Left forelimb (tissue), 1 donor: ENCODE data around the gene ENTR1.
A peak's percentile ranks its signal among the peaks of the same experiment; 100 is the strongest.
"Not testable (repeated sequence)": the region's sequence is repeated elsewhere in the genome, so short reads cannot be mapped to it uniquely, and the experiment has no call there.

Source experiments
- DNase-seq: peaks from one replicate; pipeline ENCODE4 v3.0.0-alpha.2; 2018; ENCODE audit warnings: low spot score

The ENTR1 gene

GRCh38 chr9:136419092-136419420 lies 8.6 kb upstream of the ENTR1 start:
- no peak for DNase-seq

GRCh38 chr9:136418182-136419091 lies 8.0 kb upstream of the ENTR1 start:
- DNase-seq, result no peak

GRCh38 chr9:136416914-136417313 lies 6.5 kb upstream of the ENTR1 start:
- no peak for DNase-seq

- DNase-seq, result no peak
Observed at GRCh38 chr9:136416427-136416826, 6.0 kb upstream of the ENTR1 start.

- no peak for DNase-seq
Observed at GRCh38 chr9:136412962-136413361, 2.5 kb upstream of the ENTR1 start.

DNA sequence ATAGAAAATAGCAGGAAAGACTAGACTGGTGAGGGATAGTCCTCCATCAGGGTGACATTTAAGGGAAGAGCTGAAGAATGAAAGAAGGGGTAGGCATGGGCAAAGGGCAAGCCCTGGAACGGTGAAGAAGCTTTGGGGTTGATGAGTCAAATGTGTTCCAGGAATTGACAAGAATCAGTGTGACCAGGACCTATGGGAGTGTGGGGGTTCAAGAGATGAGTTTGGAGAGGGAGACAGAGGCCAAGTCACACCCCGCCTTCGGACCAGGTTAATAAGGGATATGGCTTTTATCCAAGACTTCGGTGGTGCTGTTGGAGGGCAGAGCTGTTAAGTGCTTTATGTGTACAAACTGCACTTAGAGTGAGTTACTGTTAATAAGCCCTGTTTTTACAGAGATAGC lies 964 bp upstream of the ENTR1 start:
- DNase-seq, result no peak

- no peak for DNase-seq
Observed at GRCh38 chr9:136409557-136410455, 608 bp downstream of the ENTR1 start.

- DNase-seq, result no peak
Observed at GRCh38 chr9:136407911-136408310, 2.5 kb downstream of the ENTR1 start.

DNA sequence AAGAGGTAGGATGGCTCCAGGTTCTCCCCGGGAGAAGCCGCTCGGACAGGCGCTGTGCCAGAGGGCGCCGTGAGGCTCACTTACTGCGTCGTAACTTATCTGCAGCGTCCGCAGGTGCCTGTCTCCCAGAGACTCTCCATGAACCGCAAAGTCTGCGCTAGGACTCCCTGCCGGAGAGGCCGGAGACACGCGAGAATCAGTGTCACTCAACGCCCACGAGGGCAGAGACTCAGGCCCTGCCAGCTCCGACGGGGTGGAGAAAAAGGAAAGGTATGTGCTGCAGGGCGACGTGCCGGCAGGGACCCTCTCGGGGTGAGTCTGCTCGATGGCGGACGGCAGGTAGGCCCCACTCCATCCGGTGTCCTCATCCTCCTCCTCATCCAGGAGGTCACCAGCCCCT lies 3.4 kb downstream of the ENTR1 start:
- DNase-seq, result not testable (repeated sequence)

DNA sequence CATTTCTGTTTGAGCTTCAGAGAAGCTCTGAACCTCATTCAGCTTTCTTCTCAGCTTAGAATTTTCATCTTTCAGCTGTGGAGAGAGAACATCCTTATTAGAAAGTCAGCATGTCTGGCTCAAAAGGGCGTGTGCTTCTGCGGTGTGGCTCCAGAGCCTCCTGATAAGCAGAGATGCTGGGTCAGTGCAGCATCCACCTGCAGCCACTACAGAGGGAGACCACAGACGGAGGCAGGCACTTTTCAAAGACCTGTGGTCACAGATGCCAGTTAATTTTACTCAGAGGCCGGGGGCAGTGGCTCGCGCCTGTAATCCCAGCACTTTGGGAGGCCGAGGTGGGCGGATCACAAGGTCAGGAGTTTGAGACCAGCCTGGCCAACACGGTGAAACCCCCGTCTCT lies 4.5 kb downstream of the ENTR1 start:
- DNase-seq, result not testable (repeated sequence)

DNA sequence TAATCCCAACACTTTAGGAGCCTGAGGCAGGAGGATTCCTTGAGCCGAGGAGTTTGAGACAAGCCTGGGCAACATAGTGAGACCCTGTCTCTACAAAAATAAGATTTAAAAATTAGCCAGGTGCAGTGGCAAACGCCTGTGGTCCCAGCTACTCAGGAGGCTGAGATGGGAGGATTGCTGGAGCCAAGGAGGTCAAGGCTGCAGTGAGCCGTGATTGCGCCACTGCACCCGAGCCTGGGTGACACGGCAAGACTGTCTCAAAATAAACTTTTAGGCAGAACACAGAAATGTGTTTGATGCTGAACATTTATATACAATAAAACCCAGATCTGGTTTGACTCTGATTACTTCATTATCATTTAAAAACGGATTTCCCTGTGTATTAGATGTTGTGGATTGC lies 4.9 kb downstream of the ENTR1 start:
- no peak for DNase-seq

DNA sequence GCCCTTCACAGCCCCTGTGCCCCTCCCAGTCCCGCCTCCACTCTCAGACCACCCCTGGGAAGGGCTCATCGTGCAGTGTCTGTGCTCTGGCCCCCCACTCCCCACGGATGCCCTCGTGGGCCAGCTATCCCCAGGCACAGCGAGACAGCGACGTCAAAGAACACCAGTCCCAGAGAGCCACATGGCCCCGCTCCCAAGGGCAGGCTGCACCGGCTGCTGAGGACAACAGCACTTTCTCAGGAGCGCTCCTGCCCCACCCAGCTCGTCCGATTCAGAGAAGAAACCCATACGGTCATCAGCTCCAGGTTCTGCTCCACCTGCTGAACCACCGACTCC lies 5.6 kb downstream of the ENTR1 start:
- DNase-seq, result no peak

DNA sequence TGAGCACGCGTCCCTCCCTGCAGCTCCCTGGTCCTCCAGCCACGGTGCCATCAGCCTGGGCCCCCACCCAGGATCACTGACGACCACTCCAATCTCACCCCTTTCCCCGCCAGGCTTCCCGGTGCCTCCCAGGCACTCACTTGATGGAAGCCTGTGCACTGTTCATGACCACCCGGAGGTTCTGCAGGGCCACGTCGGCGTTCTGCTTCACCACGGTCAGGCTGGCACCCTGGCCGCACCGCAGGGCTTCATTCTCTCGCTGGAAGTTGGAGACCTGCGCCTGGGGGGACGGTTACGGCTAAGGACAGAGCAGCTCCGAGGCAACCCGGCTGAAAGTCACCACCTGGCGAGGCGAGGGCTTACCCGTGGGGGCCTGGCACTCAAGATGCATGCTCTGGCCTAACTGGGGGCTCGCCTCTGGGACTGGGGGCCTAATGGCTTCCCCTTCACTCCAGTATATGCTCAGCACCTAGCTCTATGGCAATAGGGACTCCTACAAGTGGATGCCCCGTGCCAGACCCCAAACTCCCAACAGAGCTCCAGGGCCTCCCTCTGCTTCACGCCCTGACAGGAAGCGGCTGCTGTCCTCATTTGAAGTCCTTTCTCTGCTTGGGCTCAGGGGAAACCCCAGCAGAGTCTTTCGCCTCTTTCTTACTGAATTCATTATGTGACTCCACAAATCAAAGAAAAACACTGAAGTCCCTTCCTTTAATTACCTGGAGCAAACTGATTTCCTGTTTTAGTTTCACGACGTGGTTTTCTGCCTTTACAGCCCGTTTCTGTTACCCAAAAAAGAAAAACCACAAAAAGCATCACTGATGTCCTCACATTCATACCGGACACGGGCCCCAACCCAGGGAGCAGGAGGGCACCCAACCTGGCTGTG lies 6.3 kb downstream of the ENTR1 start:
- no peak for DNase-seq

DNA sequence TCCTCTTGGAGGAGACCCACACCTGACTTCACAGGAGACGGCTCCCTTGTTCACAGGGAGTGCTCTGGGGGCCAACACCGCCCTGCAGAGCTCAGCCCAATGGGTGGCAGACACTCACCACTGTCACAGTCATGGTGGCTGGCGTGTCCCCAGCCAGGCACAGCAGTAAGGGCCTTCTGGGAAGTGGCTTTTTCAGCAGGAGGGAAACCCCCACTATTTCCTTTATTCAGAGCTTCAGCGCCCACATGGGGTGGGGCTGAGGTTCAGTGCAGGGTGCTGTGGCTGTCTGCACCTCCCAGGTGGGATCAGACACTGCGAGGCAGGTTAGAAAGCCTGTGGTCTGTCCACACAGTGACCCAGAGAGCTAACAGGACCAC lies 6.9 kb downstream of the ENTR1 start:
- no peak for DNase-seq

- no peak for DNase-seq
Observed at GRCh38 chr9:136402067-136402466, 8.3 kb downstream of the ENTR1 start.

DNA sequence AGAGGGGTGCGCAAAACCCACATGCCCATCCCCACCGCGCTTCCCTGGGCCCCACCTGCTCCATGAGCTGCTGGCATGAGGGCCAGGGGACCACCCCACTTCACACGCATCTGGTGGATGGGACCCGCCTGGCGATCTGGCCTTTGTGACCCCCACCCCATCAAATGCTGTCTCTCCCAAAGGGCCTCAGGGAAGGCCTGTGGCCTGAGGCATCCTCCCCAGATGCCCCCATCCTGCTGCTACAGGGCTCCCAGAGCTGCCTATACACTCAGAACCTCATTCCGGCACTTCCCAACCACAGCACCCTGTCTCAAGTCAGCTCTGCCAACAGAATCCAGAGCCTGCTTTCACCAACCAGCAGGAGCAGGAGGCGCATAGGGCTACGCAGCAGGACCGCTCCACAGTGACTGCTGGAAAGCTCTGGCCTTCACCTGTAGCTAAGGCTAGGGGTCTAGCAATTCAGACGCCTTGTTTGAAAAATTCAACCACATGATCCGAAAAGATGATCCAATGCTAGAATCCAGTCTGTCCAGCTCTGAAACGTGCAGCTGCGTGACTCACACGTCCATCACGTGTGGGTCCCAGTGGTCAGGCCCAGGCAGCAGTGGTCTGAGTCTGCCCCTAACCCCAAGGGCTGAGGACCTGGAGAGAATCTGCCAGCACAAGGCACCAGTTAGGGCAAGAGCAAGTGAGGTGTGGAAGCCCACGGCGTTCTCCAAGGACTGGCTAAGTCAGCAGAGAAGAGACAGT lies 9.1 kb downstream of the ENTR1 start:
- no peak for DNase-seq

GRCh38 chr9:136400038-136400834 lies 10.2 kb downstream of the ENTR1 start, which contains the start of gene SNAPC4:
Gene SNAPC4 (minus strand): TSS chr9:136400170. CDS start chr9:136398428, 1,742 bp downstream.
- peak; percentile 92 for DNase-seq

GRCh38 chr9:136399176-136400037 lies 11.0 kb downstream of the ENTR1 start:
- no peak for DNase-seq

GRCh38 chr9:136398286-136398685 lies 12.1 kb downstream of the ENTR1 start:
- DNase-seq, result no peak

GRCh38 chr9:136397643-136398042 lies 12.8 kb downstream of the ENTR1 start:
- DNase-seq, result no peak
